Subcutaneous adipose tissue (tissue), 4 donors: ENCODE measurements around the gene ETS1. TPM values are rescaled to one million over a fixed set of nuclear protein-coding genes. Genes with fewer than 3 reads are reported as not detected.

ENCODE experiments used
- CTCF ChIP-seq: fragments of 450-650 bp; IDR thresholded peaks from one replicate; pipeline ENCODE4 v1.5.1; 2016; ENCODE audit warnings: low read depth, mild to moderate bottlenecking, control low read depth, antibody characterized with exemption, moderate library complexity
- total RNA-seq, 4 donors: library from RNA; depleted of rRNA; stranded (reverse); fragments of >200 nt; gene quantifications; one replicate each; pipeline ENCODE4 v1.1.0, GENCODE V29; 2016

ETS1 gene
- total RNA-seq, 4 donors from 2014 or later = 57.6 to 149 (median 96.7) TPM

DNA sequence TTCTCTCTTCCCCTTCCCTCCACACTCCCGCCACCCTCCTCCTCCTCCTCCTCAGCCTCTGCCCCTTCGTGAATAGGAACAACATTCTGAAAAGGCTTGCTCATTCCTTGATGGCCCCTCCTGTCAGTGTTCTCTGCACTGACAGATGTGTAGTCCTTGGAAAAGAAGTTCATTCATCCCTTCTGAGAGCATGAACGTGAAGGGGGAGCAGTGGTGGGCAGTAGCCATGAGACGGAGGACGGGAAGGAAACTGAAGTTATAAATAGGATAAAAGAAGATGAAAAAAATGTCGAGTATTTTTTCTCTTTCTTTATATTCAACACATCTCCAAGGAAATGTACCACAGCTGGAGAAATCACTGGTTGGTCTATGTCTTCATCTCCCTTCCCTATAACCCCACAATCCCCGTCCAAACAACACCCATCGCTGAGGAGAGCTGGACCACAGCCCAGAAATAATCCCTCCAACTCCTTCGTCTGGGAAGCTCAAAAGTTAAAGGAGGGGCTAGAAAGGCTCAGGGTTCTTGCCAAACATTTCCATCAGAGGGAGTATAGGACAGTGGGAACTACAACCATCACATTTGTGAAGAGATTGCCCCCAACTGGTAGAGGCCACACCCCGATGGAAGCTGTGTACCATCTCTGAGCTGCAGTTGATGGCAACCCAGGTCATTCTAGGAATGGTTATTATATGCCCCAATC, 33.5 kb downstream of the ETS1 start:
- no peak for TF ChIP-seq CTCF

- no peak for TF ChIP-seq CTCF
Measured at GRCh38 chr11:128552783-128553661, 34.3 kb downstream of the ETS1 start.

GRCh38 chr11:128551611-128552335, 35.6 kb downstream of the ETS1 start:
- TF ChIP-seq CTCF = no peak

GRCh38 chr11:128551058-128551457, 36.3 kb downstream of the ETS1 start:
- TF ChIP-seq CTCF = no peak

- no peak for TF ChIP-seq CTCF
Measured at GRCh38 chr11:128550261-128550821, 37.0 kb downstream of the ETS1 start.

- no peak for TF ChIP-seq CTCF
Measured at GRCh38 chr11:128549256-128549944, 38.0 kb downstream of the ETS1 start.
